HG03378 (cell line): ENCODE results near the gene ZMYM2.

Experiments
- ATAC-seq: cut with Tn5 transposase; IDR thresholded peaks from one replicate; pipeline ENCODE4 v1.9.1; 2021; ENCODE audit warnings: mild to moderate bottlenecking, moderate library complexity; ENCODE audit not compliant: unreplicated experiment

Gene ZMYM2

GRCh38 chr13:20044086-20044485 is 85.6 kb downstream of the ZMYM2 start:
- no peak for ATAC-seq

- ATAC-seq = no peak
Observed at GRCh38 chr13:20045950-20046548, 87.5 kb downstream of the ZMYM2 start.

GRCh38 chr13:20049558-20050473 is 91.3 kb downstream of the ZMYM2 start:
- peak; percentile 49 for ATAC-seq

- ATAC-seq = no peak
Observed at GRCh38 chr13:20051366-20051765, 92.8 kb downstream of the ZMYM2 start.

GRCh38 chr13:20053016-20053415 is 94.5 kb downstream of the ZMYM2 start:
- no peak for ATAC-seq

GRCh38 chr13:20053891-20054290 is 95.4 kb downstream of the ZMYM2 start:
- ATAC-seq = no peak

GRCh38 chr13:20054586-20054985 is 96.1 kb downstream of the ZMYM2 start:
- ATAC-seq = no peak

- ATAC-seq = no peak
Observed at GRCh38 chr13:20057214-20057613, 98.7 kb downstream of the ZMYM2 start.

GRCh38 chr13:20057963-20058362 is 99.4 kb downstream of the ZMYM2 start:
- no peak for ATAC-seq

- ATAC-seq = no peak
Observed at GRCh38 chr13:20058476-20058875, 99.9 kb downstream of the ZMYM2 start.

GRCh38 chr13:20064128-20064527 is 105.6 kb downstream of the ZMYM2 start:
- no peak for ATAC-seq

GRCh38 chr13:20065516-20065915 is 107.0 kb downstream of the ZMYM2 start:
- no peak for ATAC-seq

- ATAC-seq = no peak
Observed at GRCh38 chr13:20069956-20070355, 111.4 kb downstream of the ZMYM2 start.

GRCh38 chr13:20073775-20074174 is 115.2 kb downstream of the ZMYM2 start:
- peak; percentile 87 for ATAC-seq

GRCh38 chr13:20074966-20075365 is 116.4 kb downstream of the ZMYM2 start:
- no peak for ATAC-seq

GRCh38 chr13:20077086-20077485 is 118.6 kb downstream of the ZMYM2 start:
- no peak for ATAC-seq

GRCh38 chr13:20080377-20081164 is 122.0 kb downstream of the ZMYM2 start:
- ATAC-seq = no peak

- ATAC-seq = no peak
Observed at GRCh38 chr13:20090349-20090748, 131.8 kb downstream of the ZMYM2 start.

- no peak for ATAC-seq
Observed at GRCh38 chr13:20093951-20094350, 135.4 kb downstream of the ZMYM2 start.

GRCh38 chr13:20099319-20099718 is 140.8 kb downstream of the ZMYM2 start:
- no peak for ATAC-seq

GRCh38 chr13:20101467-20102316 is 143.2 kb downstream of the ZMYM2 start:
- ATAC-seq = no peak
